ENCODE data around the gene NR3C2. TPM values are rescaled to one million over a fixed set of nuclear protein-coding genes. Genes with fewer than 3 reads are reported as not detected.

Gene NR3C2
- total RNA-seq, 1 donor from 2014 or later, result 2.5 TPM

DNA sequence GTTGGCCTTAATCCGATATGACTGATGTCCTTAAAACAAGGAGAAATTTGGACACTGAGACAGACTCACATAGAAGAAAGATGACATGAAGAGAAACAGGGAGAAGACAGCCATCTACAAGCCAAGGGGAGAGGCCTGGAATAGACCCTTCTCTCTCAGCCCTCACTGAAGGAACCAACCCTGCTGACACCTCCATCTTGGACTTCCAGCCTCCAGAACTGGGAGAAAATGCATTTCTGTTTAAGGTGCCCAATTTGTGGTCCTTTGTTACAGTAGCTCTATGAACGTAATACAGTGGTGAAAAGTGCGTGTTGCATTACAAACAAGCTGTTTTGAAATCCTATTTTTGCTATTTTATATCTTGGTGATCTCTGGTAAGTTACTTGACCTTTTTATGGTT is 366.8 kb downstream of the NR3C2 start:
- H3K36me3 Mint-ChIP-seq (ENCODE audit: low read depth, unreplicated experiment), result peaks cover 47% of the 10 kb centered on the region
- DNase-seq (ENCODE audit: low read depth), result no peak
- no peaks in the 10 kb centered on the region for H3K9me3 ChIP-seq (ENCODE audit: insufficient read depth, low read depth, low read length)

GRCh38 chr4:148074462-148074861 is 367.8 kb downstream of the NR3C2 start:
- H3K4me3 Mint-ChIP-seq (ENCODE audit: unreplicated experiment), result no peak overlapping the region
- Histone ChIP-seq H3K27ac (ENCODE audit: low read depth, low read length) (no peak overlapping the region), H3K4me1 (ENCODE audit: insufficient read depth, low read length) (no peaks in the 10 kb centered on the region), H3K4me2 (ENCODE audit: low read length) (no peak overlapping the region), H3K4me3 (ENCODE audit: insufficient read depth, low read depth, low read length) (no peak overlapping the region), H2AFZ (ENCODE audit: low read depth, low read length) (no peak overlapping the region), H3K79me2 (ENCODE audit: insufficient read depth, low read length) (no peaks in the 10 kb centered on the region), H3K27me3 (ENCODE audit: insufficient read depth, low read length) (no peaks in the 10 kb centered on the region), H4K20me1 (ENCODE audit: insufficient read depth, low read length) (peaks cover 13% of the 10 kb centered on the region), H3K9ac (ENCODE audit: low read length) (no peak overlapping the region), H3K9me3 (ENCODE audit: insufficient read depth, low read depth, low read length) (no peaks in the 10 kb centered on the region), H3K36me3 (ENCODE audit: insufficient read depth, low read length) (peaks cover 3% of the 10 kb centered on the region)
- TF ChIP-seq CTCF (IDR thresholded peaks at IDR 0.05; ENCODE audit: insufficient read depth, low read depth, low read length) (no peak), EZH2 (IDR thresholded peaks at IDR 0.05; ENCODE audit: insufficient read depth, low read length) (no peak)
- peaks cover 17% of the 10 kb centered on the region for H3K9me3 Mint-ChIP-seq (ENCODE audit: unreplicated experiment)
- no peaks in the 10 kb centered on the region for H3K27me3 Mint-ChIP-seq (ENCODE audit: low read depth, unreplicated experiment)
- H3K4me1 Mint-ChIP-seq (ENCODE audit: low read depth, unreplicated experiment), result peaks cover 4% of the 10 kb centered on the region
- FAIRE-seq (no peak), DNase-seq (ENCODE audit: low read depth) (no peak)
- no peak overlapping the region for H3K27ac Mint-ChIP-seq (ENCODE audit: unreplicated experiment)
- peaks cover 47% of the 10 kb centered on the region for H3K36me3 Mint-ChIP-seq (ENCODE audit: low read depth, unreplicated experiment)

More for the DNA sequence above, 366.8 kb downstream of the NR3C2 start:
- no peak overlapping the region for H3K27ac ChIP-seq (ENCODE audit: low read depth, low read length)
- no peaks in the 10 kb centered on the region for H3K27me3 ChIP-seq (ENCODE audit: insufficient read depth, low read length)
- H3K4me1 Mint-ChIP-seq (ENCODE audit: low read depth, unreplicated experiment), result no peaks in the 10 kb centered on the region
- H3K79me2 ChIP-seq (ENCODE audit: insufficient read depth, low read length), result no peaks in the 10 kb centered on the region
- FAIRE-seq, result no peak
- no peak overlapping the region for H2AFZ ChIP-seq (ENCODE audit: low read depth, low read length)
- H3K4me2 ChIP-seq (ENCODE audit: low read length), result no peak overlapping the region
- H3K36me3 ChIP-seq (ENCODE audit: insufficient read depth, low read length), result peaks cover 3% of the 10 kb centered on the region
- H3K4me3 Mint-ChIP-seq (ENCODE audit: unreplicated experiment), result no peak overlapping the region
- no peak for TF ChIP-seq CTCF (IDR thresholded peaks at IDR 0.05; ENCODE audit: insufficient read depth, low read depth, low read length)
- peaks cover 17% of the 10 kb centered on the region for H3K9me3 Mint-ChIP-seq (ENCODE audit: unreplicated experiment)
- no peak overlapping the region for H3K9ac ChIP-seq (ENCODE audit: low read length)
- H3K27ac Mint-ChIP-seq (ENCODE audit: unreplicated experiment), result no peak overlapping the region
- H4K20me1 ChIP-seq (ENCODE audit: insufficient read depth, low read length), result peaks cover 4% of the 10 kb centered on the region
- no peaks in the 10 kb centered on the region for H3K4me1 ChIP-seq (ENCODE audit: insufficient read depth, low read length)
- H3K27me3 Mint-ChIP-seq (ENCODE audit: low read depth, unreplicated experiment), result no peaks in the 10 kb centered on the region
- no peak overlapping the region for H3K4me3 ChIP-seq (ENCODE audit: insufficient read depth, low read depth, low read length)

- Mint-ChIP-seq H3K27me3 (ENCODE audit: low read depth, unreplicated experiment) (no peaks in the 10 kb centered on the region), H3K27ac (ENCODE audit: unreplicated experiment) (no peak overlapping the region), H3K4me3 (ENCODE audit: unreplicated experiment) (no peak overlapping the region), H3K36me3 (ENCODE audit: low read depth, unreplicated experiment) (peaks cover 50% of the 10 kb centered on the region), H3K9me3 (ENCODE audit: unreplicated experiment) (peaks cover 17% of the 10 kb centered on the region), H3K4me1 (ENCODE audit: low read depth, unreplicated experiment) (peaks cover 4% of the 10 kb centered on the region)
- Histone ChIP-seq H4K20me1 (ENCODE audit: insufficient read depth, low read length) (peaks cover 23% of the 10 kb centered on the region), H3K79me2 (ENCODE audit: insufficient read depth, low read length) (no peaks in the 10 kb centered on the region), H3K9ac (ENCODE audit: low read length) (no peak overlapping the region), H3K4me1 (ENCODE audit: insufficient read depth, low read length) (no peaks in the 10 kb centered on the region), H3K27me3 (ENCODE audit: insufficient read depth, low read length) (no peaks in the 10 kb centered on the region), H3K27ac (ENCODE audit: low read depth, low read length) (no peak overlapping the region), H3K4me2 (ENCODE audit: low read length) (no peak overlapping the region), H2AFZ (ENCODE audit: low read depth, low read length) (no peak overlapping the region), H3K4me3 (ENCODE audit: insufficient read depth, low read depth, low read length) (no peak overlapping the region), H3K9me3 (ENCODE audit: insufficient read depth, low read depth, low read length) (no peaks in the 10 kb centered on the region), H3K36me3 (ENCODE audit: insufficient read depth, low read length) (peaks cover 3% of the 10 kb centered on the region)
- no peak for DNase-seq (ENCODE audit: low read depth)
- FAIRE-seq, result no peak
- TF ChIP-seq CTCF (IDR thresholded peaks at IDR 0.05; ENCODE audit: insufficient read depth, low read depth, low read length) (no peak), EZH2 (IDR thresholded peaks at IDR 0.05; ENCODE audit: insufficient read depth, low read length) (no peak)
Measured at GRCh38 chr4:148073349-148073748, 368.9 kb downstream of the NR3C2 start.
